T-helper 1 cell treated with Interleukin-12 subunit alpha and Interleukin-12 subunit beta and Interleukin-4 antibody, amounts not matched to agents 30 μg/mL and 1 μg/mL, for 36 hours (primary cell): Measurements from ENCODE around the gene RETREG2.
"Not testable (repeated sequence)": the region's sequence is repeated elsewhere in the genome, so short reads cannot be mapped to it uniquely, and the experiment has no call there.

Experiments used
- H3K27ac Mint-ChIP-seq: one replicate; pipeline ENCODE4 v1.8.0; 2021; ENCODE audit warnings: mild to moderate bottlenecking, mixed read lengths
- H3K27me3 Mint-ChIP-seq: one replicate; pipeline ENCODE4 v1.8.0; 2021; ENCODE audit warnings: low read depth, mixed read lengths
- H3K36me3 Mint-ChIP-seq: one replicate; pipeline ENCODE4 v1.8.0; 2021; ENCODE audit warnings: low read depth, mixed read lengths
- H3K4me1 Mint-ChIP-seq: one replicate; pipeline ENCODE4 v1.8.0; 2021; ENCODE audit warnings: low read depth, mixed read lengths
- H3K4me3 Mint-ChIP-seq: one replicate; pipeline ENCODE4 v1.8.0; 2021; ENCODE audit warnings: mild to moderate bottlenecking, moderate library complexity, mixed read lengths
- H3K9me3 Mint-ChIP-seq: one replicate; pipeline ENCODE4 v1.8.0; 2021; ENCODE audit warnings: mixed read lengths

RETREG2 gene

DNA sequence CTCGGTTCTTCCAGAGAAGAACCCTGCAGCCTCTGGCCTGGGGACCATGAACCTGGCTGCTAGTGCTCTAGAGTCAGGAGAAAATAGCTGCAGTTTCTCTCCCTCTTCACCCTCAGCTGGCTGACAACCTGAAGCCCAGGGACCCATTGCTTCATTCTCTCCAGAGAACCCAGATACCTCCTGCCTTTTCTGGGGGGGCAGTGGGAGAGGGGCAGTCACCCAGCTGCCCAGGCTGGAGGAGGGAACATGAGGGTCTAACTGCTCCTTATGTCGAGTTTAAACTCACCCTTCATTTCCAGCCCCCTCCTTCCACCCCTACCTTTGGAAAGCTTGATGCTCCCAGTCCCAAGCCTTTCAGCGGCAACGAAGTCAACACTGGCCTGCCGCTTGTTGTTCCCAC lies 20.9 kb downstream of the RETREG2 start:
- Mint-ChIP-seq H3K36me3 (no peaks in the 10 kb centered on the region), H3K4me3 (no peak overlapping the region), H3K9me3 (no peaks in the 10 kb centered on the region), H3K27ac (no peak overlapping the region), H3K4me1 (peaks cover 4% of the 10 kb centered on the region), H3K27me3 (peaks cover 5% of the 10 kb centered on the region)

GRCh38 chr2:219199470-219200211 lies 21.6 kb downstream of the RETREG2 start:
- no peak overlapping the region for H3K27ac Mint-ChIP-seq
- peaks cover 5% of the 10 kb centered on the region for H3K27me3 Mint-ChIP-seq
- peaks cover 4% of the 10 kb centered on the region for H3K4me1 Mint-ChIP-seq
- H3K4me3 Mint-ChIP-seq, result no peak overlapping the region
- H3K9me3 Mint-ChIP-seq, result peaks cover 4% of the 10 kb centered on the region
- no peaks in the 10 kb centered on the region for H3K36me3 Mint-ChIP-seq

- H3K27ac Mint-ChIP-seq, result peak overlapping the region; percentile 53
- H3K27me3 Mint-ChIP-seq, H3K9me3 Mint-ChIP-seq, H3K36me3 Mint-ChIP-seq, H3K4me1 Mint-ChIP-seq: not testable (repeated sequence)
- H3K4me3 Mint-ChIP-seq, result peak overlapping the region; percentile 70
Observed at GRCh38 chr2:219200502-219201326, 22.6 kb downstream of the RETREG2 start.

DNA sequence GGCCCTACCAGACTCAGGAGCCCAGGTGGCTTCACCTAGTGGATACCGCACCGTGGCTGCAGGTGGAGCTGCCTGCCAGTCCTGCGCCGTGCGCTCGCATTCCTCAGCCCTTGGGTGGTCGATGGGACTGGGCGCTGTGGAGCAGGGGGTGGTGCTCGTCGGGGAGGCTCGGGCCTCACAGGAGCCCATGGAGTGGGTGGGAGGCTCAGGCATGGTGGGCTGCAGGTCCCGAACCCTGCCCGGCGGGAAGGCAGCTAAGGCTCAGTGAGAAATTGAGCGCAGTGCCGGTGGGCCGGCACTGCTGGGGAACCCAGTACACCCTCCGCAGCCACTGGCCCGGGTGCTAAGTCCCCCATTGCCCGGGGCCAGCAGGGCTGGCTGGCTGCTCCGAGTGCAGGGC lies 23.3 kb downstream of the RETREG2 start:
- H3K9me3 Mint-ChIP-seq, H3K27ac Mint-ChIP-seq, H3K4me1 Mint-ChIP-seq, H3K36me3 Mint-ChIP-seq, H3K27me3 Mint-ChIP-seq, H3K4me3 Mint-ChIP-seq: not testable (repeated sequence)

- peaks cover 4% of the 10 kb centered on the region for H3K9me3 Mint-ChIP-seq
- peaks cover 11% of the 10 kb centered on the region for H3K36me3 Mint-ChIP-seq
- H3K27ac Mint-ChIP-seq, result no peak overlapping the region
- no peak overlapping the region for H3K4me3 Mint-ChIP-seq
- H3K4me1 Mint-ChIP-seq, result peaks cover 25% of the 10 kb centered on the region
- H3K27me3 Mint-ChIP-seq, result no peaks in the 10 kb centered on the region
Observed at GRCh38 chr2:219204425-219205164, 26.5 kb downstream of the RETREG2 start.

- peaks cover 30% of the 10 kb centered on the region for H3K4me1 Mint-ChIP-seq
- H3K4me3 Mint-ChIP-seq, result no peak overlapping the region
- peaks cover 15% of the 10 kb centered on the region for H3K36me3 Mint-ChIP-seq
Observed at GRCh38 chr2:219205165-219205538, 27.1 kb downstream of the RETREG2 start.

DNA sequence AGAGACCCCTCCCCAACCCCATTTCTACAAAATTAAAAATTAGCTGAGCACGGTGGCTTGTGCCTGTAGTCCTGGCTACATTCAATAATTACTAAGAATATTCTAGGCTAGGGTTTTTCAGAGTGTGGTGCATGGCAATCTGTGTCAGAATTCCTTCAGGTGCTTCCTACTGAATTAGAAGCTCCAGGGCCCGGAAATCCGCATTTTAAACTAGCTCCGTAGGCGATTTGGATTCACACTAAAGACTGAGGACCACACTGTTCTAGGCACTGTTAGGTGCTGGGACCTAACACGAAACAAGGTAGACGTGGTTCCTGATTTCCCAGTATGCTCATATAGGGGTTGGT lies 27.9 kb downstream of the RETREG2 start:
- no peaks in the 10 kb centered on the region for H3K27me3 Mint-ChIP-seq
- H3K4me3 Mint-ChIP-seq, result peak overlapping the region; percentile 86
- H3K27ac Mint-ChIP-seq, result peak overlapping the region; percentile 94
- peaks cover 4% of the 10 kb centered on the region for H3K9me3 Mint-ChIP-seq
- peaks cover 32% of the 10 kb centered on the region for H3K4me1 Mint-ChIP-seq
- H3K36me3 Mint-ChIP-seq, result peaks cover 15% of the 10 kb centered on the region

More at GRCh38 chr2:219205165-219205538, 27.1 kb downstream of the RETREG2 start:
- H3K9me3 Mint-ChIP-seq, result peaks cover 4% of the 10 kb centered on the region
- H3K27ac Mint-ChIP-seq, result no peak overlapping the region
- no peaks in the 10 kb centered on the region for H3K27me3 Mint-ChIP-seq

- no peaks in the 10 kb centered on the region for H3K27me3 Mint-ChIP-seq
- H3K9me3 Mint-ChIP-seq, result peaks cover 4% of the 10 kb centered on the region
- H3K4me3 Mint-ChIP-seq, result peak within 1 kb of the TSS; percentile 86
- H3K27ac Mint-ChIP-seq, result peak within 1 kb of the TSS; percentile 94
- peaks cover 15% of the 10 kb centered on the region for H3K36me3 Mint-ChIP-seq
- H3K4me1 Mint-ChIP-seq, result peaks cover 35% of the 10 kb centered on the region
Observed at GRCh38 chr2:219206328-219207133, 28.5 kb downstream of the RETREG2 start, which contains the start of gene ZFAND2B. ZFAND2B (plus strand) TSS chr2:219206782; CDS start chr2:219206988, 206 bp downstream.

DNA sequence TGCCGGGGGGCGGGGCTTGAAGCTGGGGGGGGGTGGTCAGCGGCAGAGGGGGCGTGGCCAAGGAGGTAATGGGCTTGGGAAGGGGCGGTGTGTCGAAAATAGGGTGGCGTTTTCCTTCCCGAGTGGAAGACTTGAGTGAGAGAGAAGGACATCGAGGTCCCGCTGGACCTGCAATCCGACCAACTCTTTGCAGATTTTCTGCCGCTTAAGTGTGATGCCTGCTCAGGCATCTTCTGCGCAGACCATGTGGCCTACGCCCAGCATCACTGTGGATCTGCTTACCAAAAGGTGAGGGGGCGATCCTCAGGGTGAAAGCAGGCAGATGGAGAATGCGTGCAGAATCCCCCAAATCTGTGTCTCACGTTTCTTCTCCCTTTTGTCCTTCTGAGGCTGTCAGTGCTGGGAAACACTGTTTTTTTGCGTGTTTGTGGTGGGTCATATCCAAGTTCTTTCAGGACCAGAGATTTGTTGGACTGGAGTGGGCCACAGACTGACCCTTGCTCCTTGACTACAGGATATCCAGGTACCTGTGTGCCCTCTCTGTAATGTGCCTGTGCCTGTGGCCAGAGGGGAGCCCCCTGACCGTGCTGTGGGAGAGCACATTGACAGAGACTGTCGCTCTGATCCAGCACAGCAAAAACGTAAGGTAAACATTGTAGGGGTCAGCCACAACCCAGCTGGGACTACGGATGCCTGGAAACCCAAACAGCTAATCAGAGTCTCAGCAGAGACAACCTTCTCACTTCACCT lies 29.2 kb downstream of the RETREG2 start:
- Mint-ChIP-seq H3K27ac (peak overlapping the region; percentile 67), H3K27me3 (no peaks in the 10 kb centered on the region), H3K9me3 (peaks cover 4% of the 10 kb centered on the region), H3K4me3 (peak overlapping the region; percentile 86), H3K36me3 (peaks cover 17% of the 10 kb centered on the region), H3K4me1 (peaks cover 38% of the 10 kb centered on the region)

DNA sequence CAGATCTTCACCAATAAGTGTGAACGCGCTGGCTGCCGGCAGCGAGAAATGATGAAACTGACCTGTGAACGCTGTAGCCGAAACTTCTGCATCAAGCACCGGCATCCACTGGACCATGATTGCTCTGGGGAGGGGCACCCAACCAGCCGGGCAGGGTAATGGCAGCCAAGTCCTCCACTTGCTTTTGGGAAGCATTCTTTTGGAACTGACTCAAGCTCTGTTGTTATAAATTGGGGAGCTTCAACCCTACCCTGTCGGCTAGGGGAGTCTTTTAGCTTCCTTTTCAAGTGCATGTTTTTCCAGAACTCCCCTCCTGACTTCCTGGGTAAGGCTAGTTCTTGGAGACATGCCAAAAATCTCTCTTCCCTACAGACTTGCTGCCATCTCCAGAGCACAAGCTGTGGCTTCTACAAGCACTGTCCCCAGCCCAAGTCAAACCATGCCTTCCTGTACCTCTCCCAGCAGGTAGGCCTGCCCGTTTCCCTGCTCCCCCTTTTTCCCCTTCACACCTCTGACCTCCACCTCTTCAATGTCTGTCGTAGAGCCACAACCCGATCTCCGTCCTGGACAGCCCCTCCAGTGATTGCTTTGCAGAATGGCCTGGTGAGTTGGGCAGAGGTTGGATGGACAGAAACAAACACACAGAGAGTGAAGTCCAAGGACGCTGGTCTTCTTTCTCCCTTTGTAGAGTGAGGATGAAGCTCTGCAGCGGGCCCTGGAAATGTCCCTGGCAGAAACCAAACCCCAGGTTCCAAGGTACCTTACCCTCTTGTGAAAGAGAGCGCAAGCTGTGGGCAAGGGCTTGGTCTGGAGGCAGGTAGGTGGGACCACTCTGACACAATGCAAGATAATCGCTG lies 30.0 kb downstream of the RETREG2 start:
- Mint-ChIP-seq H3K9me3 (peaks cover 4% of the 10 kb centered on the region), H3K36me3 (peaks cover 17% of the 10 kb centered on the region), H3K4me1 (peaks cover 38% of the 10 kb centered on the region), H3K27me3 (no peaks in the 10 kb centered on the region), H3K27ac (peak overlapping the region; percentile 73), H3K4me3 (peak overlapping the region; percentile 86)

DNA sequence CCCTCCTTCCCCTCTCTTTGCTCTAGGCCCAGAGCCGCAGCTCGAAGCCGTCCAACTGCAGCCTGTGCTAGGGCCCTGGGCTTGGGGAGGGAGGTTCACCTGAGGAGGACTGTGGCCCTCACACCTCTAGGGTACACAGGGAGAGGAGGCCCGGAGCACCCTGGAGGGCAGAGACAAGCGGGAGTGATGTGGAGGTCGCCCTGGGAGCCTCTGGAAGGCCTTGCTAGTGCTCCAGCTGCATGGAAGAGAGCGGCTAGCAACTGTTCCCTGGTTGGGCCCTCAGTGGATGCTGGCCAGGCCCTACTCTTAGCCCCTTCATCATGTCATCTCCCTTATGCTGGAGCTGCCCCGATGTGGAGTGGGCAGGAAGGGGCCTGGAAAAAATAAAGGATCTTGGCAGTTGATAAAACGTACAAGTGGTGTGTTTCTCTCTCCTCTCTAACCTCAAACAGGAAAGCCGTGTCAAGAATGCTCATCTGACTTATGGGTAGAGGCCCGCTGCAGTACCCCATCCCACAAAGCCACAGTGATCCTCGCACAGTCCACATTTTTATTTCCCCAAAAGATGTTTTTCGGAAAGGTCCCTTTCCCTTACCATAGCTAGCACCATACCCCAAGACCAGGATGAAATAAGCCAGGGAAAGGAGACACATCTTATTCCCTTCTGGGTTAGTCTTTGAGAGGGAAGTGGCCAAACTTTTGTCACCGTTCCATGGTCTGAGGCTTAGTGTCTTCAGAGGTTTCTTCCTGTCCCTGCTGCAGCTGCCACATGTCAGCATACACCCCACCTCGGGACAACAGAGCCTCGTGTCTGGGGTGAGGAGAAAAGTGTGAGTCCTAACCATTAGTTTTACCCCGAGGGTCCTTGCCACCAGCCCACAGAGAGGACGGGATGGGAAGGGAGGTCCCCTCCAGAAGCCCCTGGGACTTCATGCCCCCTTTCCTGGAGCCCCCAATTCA lies 31.4 kb downstream of the RETREG2 start:
- Mint-ChIP-seq H3K4me3 (no peak overlapping the region), H3K27me3 (no peaks in the 10 kb centered on the region), H3K27ac (peak overlapping the region; percentile 88), H3K9me3 (peaks cover 1% of the 10 kb centered on the region), H3K36me3 (peaks cover 27% of the 10 kb centered on the region), H3K4me1 (peaks cover 41% of the 10 kb centered on the region)
